ENCODE results near the gene TUBGCP3. TPM values are rescaled to one million over a fixed set of nuclear protein-coding genes. Genes with fewer than 3 reads are reported as not detected.

The TUBGCP3 gene
- total and polyA plus RNA-seq, 4 donors = 3.6 to 45.9 (median 27.4) TPM

DNA sequence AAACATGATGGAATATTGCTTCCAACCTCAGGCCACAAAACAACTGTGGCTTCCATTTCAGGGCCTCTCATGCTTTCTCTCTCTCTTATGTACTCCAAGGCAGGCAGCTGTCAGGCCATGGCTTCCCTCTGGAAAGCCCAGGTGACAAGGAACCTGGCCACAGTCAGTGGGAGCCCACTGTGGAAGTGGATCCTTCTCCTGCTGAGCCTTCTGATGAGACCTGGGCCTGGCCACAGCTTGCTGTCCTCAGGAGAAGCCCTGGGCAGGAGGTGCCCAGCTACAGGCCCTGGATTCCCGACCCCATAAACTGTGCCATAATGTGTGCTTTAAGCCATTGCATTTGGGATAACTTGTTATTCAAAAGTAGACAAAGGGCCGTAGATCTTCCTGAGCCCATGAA lies 140.6 kb downstream of the TUBGCP3 start:
- Histone ChIP-seq H3K4me3 (ENCODE audit: low read length in 2 of 2) (no peak overlapping the region), H3K36me3 (ENCODE audit: control insufficient read depth in 1 of 2, insufficient read depth in 2 of 2, low read length in 1 of 2) (no peaks in the 10 kb centered on the region), H3K4me1 (ENCODE audit: control insufficient read depth in 1 of 2, insufficient read depth in 2 of 2, low read length in 2 of 2) (no peaks in the 10 kb centered on the region), H3K27ac (ENCODE audit: low read depth in 1 of 2, low read length in 2 of 2) (no peak overlapping the region), H3K27me3 (ENCODE audit: control insufficient read depth in 1 of 2, insufficient read depth in 2 of 2, low read length in 1 of 2) (no peaks in the 10 kb centered on the region), H3K9me3 (ENCODE audit: control insufficient read depth, low read length) (no peaks in the 10 kb centered on the region)
- 90% methylated on average over 2 of the region's 2 CpGs for WGBS, 2 donors
- ATAC-seq (ENCODE audit: low FRiP score) (no peak), DNase-seq (peak in 1 of 2 donors; percentile 35)
- intact Hi-C loops (cut with DNase I) = loop anchor here in 1 of 2 donors (10.0 kb wide), 1 partner anchor 973 kb away; no protein-coding TSS in a partner anchor

DNA sequence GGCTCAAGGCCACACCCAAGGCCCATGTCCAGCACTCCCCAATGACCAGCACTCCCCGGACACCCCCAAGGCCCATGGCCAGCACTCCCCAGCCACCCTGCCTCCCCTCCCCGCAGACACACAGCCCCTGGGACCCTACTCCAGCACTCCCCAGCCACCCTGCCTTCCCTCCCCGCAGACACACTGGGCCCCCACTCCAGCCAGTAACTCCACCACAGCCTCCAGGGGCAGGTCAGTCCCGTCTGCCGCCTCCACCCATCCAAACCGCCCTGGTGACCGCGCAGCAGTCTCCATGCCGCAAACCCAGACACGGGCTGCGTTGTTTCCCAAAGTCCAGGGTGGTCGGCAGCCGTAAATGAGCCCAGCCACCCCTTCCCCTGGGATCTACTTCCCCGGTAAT lies 141.1 kb downstream of the TUBGCP3 start:
- Histone ChIP-seq H3K36me3 (ENCODE audit: control insufficient read depth in 1 of 2, insufficient read depth in 2 of 2, low read length in 1 of 2) (no peaks in the 10 kb centered on the region), H3K4me3 (ENCODE audit: low read length in 2 of 2) (no peak overlapping the region), H3K9me3 (ENCODE audit: control insufficient read depth, low read length) (no peaks in the 10 kb centered on the region), H3K27me3 (ENCODE audit: control insufficient read depth in 1 of 2, insufficient read depth in 2 of 2, low read length in 1 of 2) (no peaks in the 10 kb centered on the region), H3K27ac (ENCODE audit: low read depth in 1 of 2, low read length in 2 of 2) (no peak overlapping the region), H3K4me1 (ENCODE audit: control insufficient read depth in 1 of 2, insufficient read depth in 2 of 2, low read length in 2 of 2) (no peaks in the 10 kb centered on the region)
- intact Hi-C loops (cut with DNase I) = loop anchor here in 1 of 2 donors (10.0 kb wide), 1 partner anchor 972 kb away; no protein-coding TSS in a partner anchor
- DNase-seq (peak in 1 of 2 donors; percentile 47), ATAC-seq (ENCODE audit: low FRiP score) (no peak)
- 84 to 97% methylated on average over 13 to 14 of the region's 14 CpGs for WGBS, 2 donors

DNA sequence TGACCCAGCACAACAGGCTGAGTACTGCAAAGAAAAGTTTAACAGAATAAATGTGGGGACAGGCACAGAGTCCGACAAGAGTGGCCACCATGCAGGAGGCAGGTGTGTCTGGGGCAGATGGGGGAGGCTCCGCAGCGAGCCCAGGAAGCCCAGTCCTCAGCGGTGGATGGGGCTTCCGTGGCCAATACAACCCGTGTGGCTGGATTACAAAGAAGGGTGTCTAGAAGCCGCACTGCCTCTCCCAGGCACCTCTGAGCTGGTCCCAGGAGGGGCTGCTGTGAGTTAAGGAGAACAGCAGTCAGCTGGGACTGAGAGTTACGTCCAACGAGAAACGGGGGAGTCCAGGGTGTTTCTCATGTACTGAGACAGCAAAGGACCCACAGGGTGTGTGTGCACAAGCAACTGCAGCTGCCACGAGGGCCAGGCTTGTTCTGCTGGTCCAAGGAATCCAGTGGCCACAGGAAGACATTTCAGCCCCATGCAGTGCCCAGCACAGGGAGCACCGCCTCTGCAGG lies 141.5 kb downstream of the TUBGCP3 start:
- intact Hi-C loops (cut with DNase I) = loop anchor here in 1 of 2 donors (10.0 kb wide), 1 partner anchor 972 kb away; no protein-coding TSS in a partner anchor
- DNase-seq = peak in 1 of 2 donors; percentile 59

DNA sequence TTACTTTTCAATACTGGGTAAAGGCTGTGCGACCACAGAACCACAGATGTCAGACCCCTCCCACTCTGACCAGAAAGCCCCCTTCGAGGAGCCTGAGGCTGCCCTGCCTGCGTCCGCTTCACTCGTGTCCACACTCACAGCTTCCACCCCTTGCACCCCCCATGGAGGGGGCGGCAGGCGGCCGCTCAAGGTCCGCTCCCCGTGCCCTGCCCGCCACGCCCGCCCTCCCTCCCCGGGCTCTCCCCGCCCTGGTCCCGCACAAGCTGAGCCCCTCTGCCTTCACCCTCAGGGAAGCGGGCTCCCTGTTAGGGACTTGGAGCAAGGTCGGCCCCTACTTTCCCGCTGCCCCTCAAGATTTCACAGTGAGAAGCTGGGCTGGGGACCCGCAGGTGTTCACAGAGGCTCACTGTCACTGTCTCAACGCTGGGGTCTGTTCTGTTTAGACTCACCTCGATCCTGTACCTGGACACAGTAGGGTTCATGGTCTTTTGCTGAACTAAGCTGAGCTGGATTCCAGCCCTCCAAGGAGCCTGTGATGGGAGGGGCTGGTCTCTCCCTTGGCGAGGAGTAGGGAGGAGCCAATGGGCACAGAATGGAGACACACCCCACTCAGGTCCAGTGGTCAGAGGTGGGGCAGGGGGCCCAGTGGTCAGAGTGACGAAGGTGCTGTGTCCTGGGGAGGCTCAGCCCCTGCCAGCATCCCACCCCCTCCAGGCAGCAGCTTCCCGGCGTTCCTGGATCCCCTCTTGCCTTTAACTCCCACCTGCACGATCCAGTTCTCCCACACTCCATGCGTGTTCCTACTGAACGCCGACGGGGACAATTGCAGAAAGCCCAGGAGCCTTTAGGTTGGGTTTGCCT lies 142.3 kb downstream of the TUBGCP3 start:
- H3K27me3 ChIP-seq (ENCODE audit: control insufficient read depth in 1 of 2, insufficient read depth in 2 of 2, low read length in 1 of 2) = no peaks in the 10 kb centered on the region
- no peaks in the 10 kb centered on the region for H3K4me1 ChIP-seq (ENCODE audit: control insufficient read depth in 1 of 2, insufficient read depth in 2 of 2, low read length in 2 of 2)
- ATAC-seq (ENCODE audit: low FRiP score) (no peak), DNase-seq (peak in 1 of 2 donors; percentile 72)
- intact Hi-C loops (cut with DNase I) = loop anchor here (2.0 to 10.0 kb wide), 2 partner anchors 971 to 973 kb away; no protein-coding TSS in a partner anchor
- H3K27ac ChIP-seq (ENCODE audit: low read depth in 1 of 2, low read length in 2 of 2) = no peak overlapping the region
- 69 to 70% methylated on average over 28 to 31 of the region's 31 CpGs for WGBS, 2 donors
- no peaks in the 10 kb centered on the region for H3K9me3 ChIP-seq (ENCODE audit: control insufficient read depth, low read length)
- H3K4me3 ChIP-seq (ENCODE audit: low read length in 2 of 2) = no peak overlapping the region
- H3K36me3 ChIP-seq (ENCODE audit: control insufficient read depth in 1 of 2, insufficient read depth in 2 of 2, low read length in 1 of 2) = no peaks in the 10 kb centered on the region

More for the DNA sequence above, 141.5 kb downstream of the TUBGCP3 start:
- Histone ChIP-seq H3K4me1 (ENCODE audit: control insufficient read depth in 1 of 2, insufficient read depth in 2 of 2, low read length in 2 of 2) (no peaks in the 10 kb centered on the region), H3K27me3 (ENCODE audit: control insufficient read depth in 1 of 2, insufficient read depth in 2 of 2, low read length in 1 of 2) (no peaks in the 10 kb centered on the region), H3K27ac (ENCODE audit: low read depth in 1 of 2, low read length in 2 of 2) (no peak overlapping the region), H3K36me3 (ENCODE audit: control insufficient read depth in 1 of 2, insufficient read depth in 2 of 2, low read length in 1 of 2) (no peaks in the 10 kb centered on the region), H3K4me3 (ENCODE audit: low read length in 2 of 2) (no peak overlapping the region), H3K9me3 (ENCODE audit: control insufficient read depth, low read length) (no peaks in the 10 kb centered on the region)
- ATAC-seq (ENCODE audit: low FRiP score) = no peak
- WGBS, 2 donors = 61 to 69% methylated on average over 11 to 12 of the region's 12 CpGs

DNA sequence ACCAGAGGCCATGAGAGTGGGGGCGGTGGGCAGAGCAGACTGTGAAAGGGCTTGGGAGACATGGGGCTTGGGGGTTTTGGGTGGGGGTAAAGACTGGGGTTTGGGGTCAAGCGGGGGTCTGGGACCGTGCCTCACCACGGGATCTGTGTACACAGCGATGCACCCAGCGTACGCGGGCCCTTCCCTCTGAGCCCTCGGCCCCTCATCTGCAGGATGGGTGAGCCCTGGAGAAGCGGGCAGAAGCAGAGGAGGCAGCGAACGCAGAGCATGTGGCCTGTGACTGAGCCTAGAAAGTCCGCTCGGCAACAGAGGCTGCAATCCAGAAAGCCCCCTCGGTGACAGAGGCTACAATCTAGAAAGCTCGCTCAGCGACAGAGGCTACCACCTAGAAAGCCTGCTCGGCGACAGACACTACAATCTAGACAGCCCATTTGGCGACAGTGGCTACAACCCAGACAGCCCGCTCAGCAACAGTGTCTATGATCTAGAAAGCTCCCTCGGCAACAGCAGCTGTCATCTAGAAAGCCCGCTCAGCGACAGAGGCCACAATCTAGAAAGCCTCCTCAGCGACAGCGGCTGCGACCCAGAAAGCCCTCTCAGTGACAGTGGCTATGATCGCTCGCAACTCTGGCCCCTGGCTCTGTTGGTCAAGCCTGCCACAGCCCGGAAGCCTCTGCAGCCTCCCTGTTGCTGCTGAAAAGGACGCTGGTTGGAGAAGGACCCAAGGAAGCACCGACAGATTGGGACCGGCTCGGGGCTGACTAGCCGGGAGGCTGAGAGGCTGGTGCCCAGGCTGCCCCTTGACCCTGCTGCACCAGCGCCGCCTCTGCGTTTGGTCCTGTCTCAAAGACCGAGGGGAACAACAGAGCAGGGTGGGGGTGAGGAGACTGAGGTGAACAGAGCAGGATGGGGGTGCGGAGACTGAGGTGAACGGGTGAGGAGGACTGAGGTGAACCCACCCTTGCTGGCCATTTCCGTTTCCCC lies 143.2 kb downstream of the TUBGCP3 start:
- H3K27me3 ChIP-seq (ENCODE audit: control insufficient read depth in 1 of 2, insufficient read depth in 2 of 2, low read length in 1 of 2) = no peaks in the 10 kb centered on the region
- DNase-seq (peak in 1 of 2 donors; percentile 68), ATAC-seq (ENCODE audit: low FRiP score) (no peak)
- intact Hi-C loops (cut with DNase I) = loop anchor here (2.0 to 10.0 kb wide), 2 partner anchors 970 to 972 kb away; no protein-coding TSS in a partner anchor
- no peak overlapping the region for H3K4me3 ChIP-seq (ENCODE audit: low read length in 2 of 2)
- no peaks in the 10 kb centered on the region for H3K4me1 ChIP-seq (ENCODE audit: control insufficient read depth in 1 of 2, insufficient read depth in 2 of 2, low read length in 2 of 2)
- no peaks in the 10 kb centered on the region for H3K36me3 ChIP-seq (ENCODE audit: control insufficient read depth in 1 of 2, insufficient read depth in 2 of 2, low read length in 1 of 2)
- WGBS, 2 donors = 79 to 80% methylated on average over 42 of the region's 42 CpGs
- H3K27ac ChIP-seq (ENCODE audit: low read depth in 1 of 2, low read length in 2 of 2) = no peak overlapping the region
- no peaks in the 10 kb centered on the region for H3K9me3 ChIP-seq (ENCODE audit: control insufficient read depth, low read length)

DNA sequence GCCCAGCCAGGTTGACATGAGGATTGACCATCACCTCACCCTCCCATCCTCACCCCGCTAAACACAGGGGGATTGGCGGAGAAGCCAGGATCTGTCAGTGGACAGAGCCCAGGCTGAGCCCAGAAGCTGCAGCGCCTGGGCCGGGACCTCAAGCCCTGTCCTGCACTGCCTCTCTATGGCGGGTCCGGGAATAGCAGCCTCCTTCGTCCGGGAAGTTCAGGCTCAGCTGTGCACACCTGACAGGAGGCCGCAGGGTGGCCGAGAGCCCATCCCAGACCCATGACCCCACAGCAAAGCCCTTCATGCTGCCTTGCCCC lies 144.0 kb downstream of the TUBGCP3 start:
- Histone ChIP-seq H3K4me3 (ENCODE audit: low read length in 2 of 2) (no peak overlapping the region), H3K27ac (ENCODE audit: low read depth in 1 of 2, low read length in 2 of 2) (no peak overlapping the region), H3K27me3 (ENCODE audit: control insufficient read depth in 1 of 2, insufficient read depth in 2 of 2, low read length in 1 of 2) (no peaks in the 10 kb centered on the region), H3K4me1 (ENCODE audit: control insufficient read depth in 1 of 2, insufficient read depth in 2 of 2, low read length in 2 of 2) (no peaks in the 10 kb centered on the region), H3K9me3 (ENCODE audit: control insufficient read depth, low read length) (no peaks in the 10 kb centered on the region), H3K36me3 (ENCODE audit: control insufficient read depth in 1 of 2, insufficient read depth in 2 of 2, low read length in 1 of 2) (no peaks in the 10 kb centered on the region)
- 2 to 3% methylated on average over 10 of the region's 10 CpGs for WGBS, 2 donors
- intact Hi-C loops (cut with DNase I) = loop anchor here (2.0 to 10.0 kb wide), 2 partner anchors 969 to 971 kb away; no protein-coding TSS in a partner anchor
- ATAC-seq (ENCODE audit: low FRiP score) = peak; percentile 60
- DNase-seq = peak in 1 of 2 donors; percentile 85

DNA sequence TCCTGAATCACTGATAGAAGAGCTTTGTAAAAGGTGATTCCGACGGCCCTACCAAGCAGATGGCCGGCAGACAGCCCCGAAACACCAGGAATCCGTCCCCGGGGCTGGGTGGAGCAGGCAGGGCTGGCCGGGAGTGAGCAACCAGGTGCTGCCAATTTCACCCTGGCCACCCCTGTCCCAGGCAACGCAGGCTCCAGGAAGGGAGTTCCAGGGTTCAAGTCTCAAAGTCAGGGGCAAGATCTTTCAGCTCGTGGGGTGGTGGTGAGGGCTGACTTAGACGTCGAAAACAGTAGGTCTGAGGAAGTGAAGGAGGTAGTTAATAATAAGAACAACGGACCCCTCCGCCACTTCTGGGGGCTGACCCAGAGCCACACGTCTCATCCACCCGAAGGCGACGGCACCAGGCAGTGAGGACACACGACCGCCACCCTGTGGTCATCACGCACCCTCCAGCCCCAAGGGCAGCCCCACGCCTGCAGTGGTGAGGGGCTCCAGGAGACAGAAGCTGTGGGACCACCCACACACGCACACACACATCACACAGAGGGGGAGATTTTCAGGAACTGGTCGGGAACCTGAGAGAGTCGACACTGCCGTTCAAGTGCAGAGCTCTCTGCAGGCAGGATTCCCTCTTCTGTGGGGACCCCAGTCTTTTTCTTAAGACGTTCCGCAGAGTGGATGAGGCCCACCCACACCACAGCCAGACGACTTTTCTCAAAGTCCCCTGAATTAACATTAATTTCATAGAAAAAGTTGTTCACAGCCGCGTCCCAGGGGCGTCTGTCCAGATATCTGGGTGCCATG lies 144.6 kb downstream of the TUBGCP3 start:
- no peaks in the 10 kb centered on the region for H3K27me3 ChIP-seq (ENCODE audit: control insufficient read depth in 1 of 2, insufficient read depth in 2 of 2, low read length in 1 of 2)
- DNase-seq = peak in 1 of 2 donors; percentile 69
- ATAC-seq (ENCODE audit: low FRiP score) = no peak

More for the DNA sequence above, 144.6 kb downstream of the TUBGCP3 start:
- Histone ChIP-seq H3K9me3 (ENCODE audit: control insufficient read depth, low read length) (no peaks in the 10 kb centered on the region), H3K4me3 (ENCODE audit: low read length in 2 of 2) (no peak overlapping the region), H3K4me1 (ENCODE audit: control insufficient read depth in 1 of 2, insufficient read depth in 2 of 2, low read length in 2 of 2) (no peaks in the 10 kb centered on the region), H3K36me3 (ENCODE audit: control insufficient read depth in 1 of 2, insufficient read depth in 2 of 2, low read length in 1 of 2) (no peaks in the 10 kb centered on the region), H3K27ac (ENCODE audit: low read depth in 1 of 2, low read length in 2 of 2) (no peak overlapping the region)
- intact Hi-C loops (cut with DNase I) = loop anchor here in 1 of 2 donors (10.0 kb wide), 1 partner anchor 969 kb away; no protein-coding TSS in a partner anchor
- 14 to 21% methylated on average over 31 of the region's 31 CpGs for WGBS, 2 donors

All from aorta (tissue), 5 donors.